ENCODE results near the gene CBLN1. TPM values are rescaled to one million over a fixed set of nuclear protein-coding genes. Genes with fewer than 3 reads are reported as not detected.

The CBLN1 gene
- total and polyA plus RNA-seq, 9 donors, result 0.23 to 6.7 (median 1.7) TPM; not detected in 2

- Histone ChIP-seq H3K9me3 (no peaks in the 10 kb centered on the region), H3K4me1 (ENCODE audit: insufficient read depth) (peaks cover 9% of the 10 kb centered on the region), H3K27ac (no peak overlapping the region), H3K36me3 (no peaks in the 10 kb centered on the region), H3K27me3 (no peaks in the 10 kb centered on the region), H3K4me3 (no peak overlapping the region)
- TF ChIP-seq POLR2A (IDR thresholded peaks at IDR 0.05), result no peak
- TF ChIP-seq, protein P1, sequence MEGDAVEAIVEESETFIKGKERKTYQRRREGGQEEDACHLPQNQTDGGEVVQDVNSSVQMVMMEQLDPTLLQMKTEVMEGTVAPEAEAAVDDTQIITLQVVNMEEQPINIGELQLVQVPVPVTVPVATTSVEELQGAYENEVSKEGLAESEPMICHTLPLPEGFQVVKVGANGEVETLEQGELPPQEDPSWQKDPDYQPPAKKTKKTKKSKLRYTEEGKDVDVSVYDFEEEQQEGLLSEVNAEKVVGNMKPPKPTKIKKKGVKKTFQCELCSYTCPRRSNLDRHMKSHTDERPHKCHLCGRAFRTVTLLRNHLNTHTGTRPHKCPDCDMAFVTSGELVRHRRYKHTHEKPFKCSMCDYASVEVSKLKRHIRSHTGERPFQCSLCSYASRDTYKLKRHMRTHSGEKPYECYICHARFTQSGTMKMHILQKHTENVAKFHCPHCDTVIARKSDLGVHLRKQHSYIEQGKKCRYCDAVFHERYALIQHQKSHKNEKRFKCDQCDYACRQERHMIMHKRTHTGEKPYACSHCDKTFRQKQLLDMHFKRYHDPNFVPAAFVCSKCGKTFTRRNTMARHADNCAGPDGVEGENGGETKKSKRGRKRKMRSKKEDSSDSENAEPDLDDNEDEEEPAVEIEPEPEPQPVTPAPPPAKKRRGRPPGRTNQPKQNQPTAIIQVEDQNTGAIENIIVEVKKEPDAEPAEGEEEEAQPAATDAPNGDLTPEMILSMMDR (IDR thresholded peaks at IDR 0.05), result no peak
- no peak for TF ChIP-seq EP300 (IDR thresholded peaks at IDR 0.05)
- no peak for DNase-seq
- intact Hi-C loops (cut with DNase I), result no loop called here
- WGBS, 3 donors, result 1 to 2% (median 1%) methylated on average over 33 to 39 of the region's 39 CpGs
Observed at GRCh38 chr16:49280105-49280741, 1.4 kb downstream of the CBLN1 start.

- no peak for TF ChIP-seq POLR2A (IDR thresholded peaks at IDR 0.05)
- TF ChIP-seq, protein P1 (IDR thresholded peaks at IDR 0.05), result no peak
- no peak for TF ChIP-seq EP300 (IDR thresholded peaks at IDR 0.05)
- no peak overlapping the region for H3K4me3 ChIP-seq
- no peaks in the 10 kb centered on the region for H3K36me3 ChIP-seq
- H3K4me1 ChIP-seq (ENCODE audit: insufficient read depth), result peaks cover 9% of the 10 kb centered on the region
- DNase-seq, result no peak
- H3K27me3 ChIP-seq, result no peaks in the 10 kb centered on the region
- 7 to 17% (median 11%) methylated on average over 29 of the region's 29 CpGs for WGBS, 3 donors
- H3K27ac ChIP-seq, result no peak overlapping the region
- intact Hi-C loops (cut with DNase I), result no loop called here
- no peaks in the 10 kb centered on the region for H3K9me3 ChIP-seq
Observed at GRCh38 chr16:49278944-49279725, 2.5 kb downstream of the CBLN1 start.

DNA sequence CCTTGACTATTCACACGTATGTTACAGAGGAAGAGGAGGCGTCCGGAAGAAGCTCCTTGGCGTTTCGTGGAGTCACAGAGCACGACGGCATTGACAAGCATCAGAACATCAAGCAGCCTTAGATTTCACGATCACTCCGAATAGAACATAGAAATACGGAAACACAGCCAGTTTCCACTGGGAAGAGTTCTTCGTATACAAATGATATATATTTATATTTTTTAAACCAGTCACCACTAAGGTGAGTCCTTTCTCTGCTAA, 3.1 kb downstream of the CBLN1 start:
- no peak for DNase-seq
- Histone ChIP-seq H3K27me3 (no peaks in the 10 kb centered on the region), H3K9me3 (no peaks in the 10 kb centered on the region), H3K27ac (no peak overlapping the region), H3K4me1 (ENCODE audit: insufficient read depth) (peaks cover 9% of the 10 kb centered on the region), H3K4me3 (no peak overlapping the region), H3K36me3 (no peaks in the 10 kb centered on the region)
- intact Hi-C loops (cut with DNase I), result no loop called here
- 23 to 33% (median 27%) methylated on average over 11 of the region's 11 CpGs for WGBS, 3 donors
- no peak for TF ChIP-seq EP300 (IDR thresholded peaks at IDR 0.05)
- TF ChIP-seq, protein P1 (IDR thresholded peaks at IDR 0.05), result no peak
- no peak for TF ChIP-seq POLR2A (IDR thresholded peaks at IDR 0.05)

DNA sequence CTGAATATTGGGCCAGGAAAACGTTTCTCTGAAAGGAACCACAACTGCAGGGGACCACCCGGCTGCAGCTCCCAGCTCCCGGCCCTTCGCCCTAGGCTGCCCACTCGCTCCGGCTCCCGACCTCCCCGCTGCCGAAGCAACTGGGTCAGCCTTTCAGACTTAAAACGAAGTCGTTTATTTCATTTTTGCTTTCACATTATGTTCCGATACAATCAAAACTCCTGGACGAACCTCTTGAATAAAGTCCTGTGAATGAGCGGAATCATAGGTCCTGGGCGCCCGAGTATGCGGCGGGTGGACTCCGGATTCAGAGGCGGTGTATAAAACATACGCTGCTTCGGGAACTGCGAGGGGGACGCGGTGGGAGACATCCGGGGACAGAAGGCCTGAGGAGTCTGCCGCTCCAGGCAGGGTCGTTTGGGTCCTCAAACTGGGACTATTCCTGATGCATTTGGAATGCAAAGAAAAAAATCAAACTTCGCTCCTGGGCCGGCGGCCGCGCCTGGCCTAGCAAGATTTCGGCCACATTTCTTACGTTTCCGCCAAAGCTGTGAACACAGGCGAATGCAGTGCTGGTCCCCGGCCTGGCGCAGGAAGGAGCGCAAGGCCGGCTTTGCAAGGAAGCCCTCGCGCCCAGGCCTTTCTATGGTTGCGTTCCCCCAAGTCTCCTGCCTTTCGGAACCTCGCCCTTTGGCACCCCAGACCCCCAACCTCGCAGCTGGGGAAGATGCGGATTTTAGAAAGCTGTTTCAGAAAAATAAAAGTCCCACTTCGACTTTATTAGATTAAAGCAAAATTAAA, 3.7 kb downstream of the CBLN1 start:
- no peak for DNase-seq
- Histone ChIP-seq H3K4me3 (no peak overlapping the region), H3K4me1 (ENCODE audit: insufficient read depth) (peaks cover 9% of the 10 kb centered on the region), H3K36me3 (no peaks in the 10 kb centered on the region), H3K9me3 (no peaks in the 10 kb centered on the region), H3K27ac (no peak overlapping the region), H3K27me3 (no peaks in the 10 kb centered on the region)
- TF ChIP-seq POLR2A (IDR thresholded peaks at IDR 0.05), result no peak
- TF ChIP-seq, protein P1 (IDR thresholded peaks at IDR 0.05), result no peak
- no peak for TF ChIP-seq EP300 (IDR thresholded peaks at IDR 0.05)
- 9 to 17% (median 13%) methylated on average over 49 of the region's 49 CpGs for WGBS, 3 donors
- intact Hi-C loops (cut with DNase I), result no loop called here
